HCT116 (cell line): ENCODE results near the gene P3H4. TPM values are rescaled to one million over a fixed set of nuclear protein-coding genes. Genes with fewer than 3 reads are reported as not detected.

ENCODE experiments used
- ATAC-seq: fragments of 200-7000 bp; cut with Tn5 transposase; 2 replicates; pipeline ENCODE4 v1.9.1; 2020; ENCODE audit warnings: mild to moderate bottlenecking, moderate library complexity
- BruUV-seq: library from RNA; stranded (reverse); fragments of 400-500 nt; replicated peaks from 2 replicates; lab custom pipeline; 2021; lab: Mats Ljungman, UMichigan
- CTCF ChIA-PET: fragments of 300-600 bp; sonication (Branson Sonifier 250); formaldehyde crosslinking; loops from one replicate; lab custom pipeline; 2021; ENCODE audit warnings: antibody characterized with exemption; lab: Charles Lee
- POLR2A ChIA-PET: fragments of 300-600, 350-600 bp; sonication (Branson Sonifier 250); formaldehyde crosslinking; loops from one replicate; lab custom pipeline; 2021; ENCODE audit warnings: antibody characterized with exemption; lab: Charles Lee
- RAD21 ChIA-PET, 2 experiments: fragments of 300-600 bp; sonication (Branson Sonifier 250); formaldehyde crosslinking; loops; one replicate each; lab custom pipeline; 2023; ENCODE audit warnings: low total read pairs in 2 of 2; ENCODE audit not compliant: uncharacterized antibody in 2 of 2, unreplicated experiment in 2 of 2, low non-redundant PET in 1 of 2; lab: Charles Lee
- DNase-seq: peaks from one replicate; pipeline ENCODE4 v3.0.0-alpha.2; 2010; ENCODE audit warnings: low read depth, low spot score
- H2AFZ ChIP-seq: fragments of 200-600 bp; shearing (Covaris generic), sonication (generic); 2 replicates; pipeline ENCODE4 v1.6.1; 2017; ENCODE audit warnings: low read depth, mixed run types, mixed read lengths, antibody characterized with exemption, low read length; ENCODE audit not compliant: poor library complexity, severe bottlenecking
- H3K27ac ChIP-seq: 2 replicates; pipeline ENCODE4 v1.5.1; 2012; ENCODE audit warnings: low read depth, low read length
- H3K27me3 ChIP-seq: fragments of 200-600 bp; sonication (generic); 2 replicates; pipeline ENCODE4 v1.6.1; 2016; ENCODE audit warnings: mixed run types, low read length, mixed read lengths; ENCODE audit not compliant: insufficient read depth
- H3K36me3 ChIP-seq, 2 experiments: fragments of 200-500 bp in 1 of 2; fragments of 200-600 bp in 1 of 2; sonication (Bioruptor generic) in 1 of 2; sonication (generic) in 1 of 2; 2 replicates each; pipeline versions ENCODE4 v1.5.1 to v1.6.1; 2014 to 2016; ENCODE audit warnings: low read length in 2 of 2, inconsistent platforms in 1 of 2, mixed read lengths in 1 of 2, mixed run types in 1 of 2; ENCODE audit not compliant: insufficient read depth in 2 of 2, control insufficient read depth in 1 of 2
- H3K4me1 ChIP-seq, 2 experiments: fragments of 200-600 bp in 1 of 2; sonication (generic) in 1 of 2; 2 replicates each; pipeline versions ENCODE4 v1.5.1 to v1.6.1; 2012 to 2017; ENCODE audit warnings: low read length in 2 of 2, inconsistent platforms in 1 of 2, mild to moderate bottlenecking in 1 of 2, mixed read lengths in 1 of 2, mixed run types in 1 of 2, moderate library complexity in 1 of 2; ENCODE audit not compliant: insufficient read depth in 2 of 2, control insufficient read depth in 1 of 2
- H3K4me2 ChIP-seq: fragments of 200-600 bp; sonication (generic); 2 replicates; pipeline ENCODE4 v1.6.1; 2017; ENCODE audit warnings: mixed run types, low read length, mixed read lengths
- H3K4me3 ChIP-seq, 2 experiments: fragments of 200-600 bp in 1 of 2; sonication (generic) in 1 of 2; replicated peaks in 1 of 2; 2 replicates each; pipeline ENCODE4 v1.5.1; 2011 to 2016; ENCODE audit warnings: low read length in 2 of 2, control low read depth in 1 of 2, low read depth in 1 of 2, mild to moderate bottlenecking in 1 of 2, mixed read lengths in 1 of 2, mixed run types in 1 of 2
- H3K79me2 ChIP-seq: fragments of 200-600 bp; sonication (generic); 2 replicates; pipeline ENCODE4 v1.6.1; 2017; ENCODE audit warnings: mild to moderate bottlenecking, mixed run types, low read length, moderate library complexity, mixed read lengths; ENCODE audit not compliant: insufficient read depth
- H3K9ac ChIP-seq: fragments of 200-600 bp; sonication (generic); 2 replicates; pipeline ENCODE4 v1.6.1; 2016; ENCODE audit warnings: low read length, mixed read lengths
- H3K9me2 ChIP-seq: fragments of 200-600 bp; sonication (generic), shearing (Covaris generic); 2 replicates; pipeline ENCODE4 v1.6.1; 2017; ENCODE audit warnings: mixed run types, mild to moderate bottlenecking, moderate library complexity; ENCODE audit not compliant: insufficient read depth
- H3K9me3 ChIP-seq, 2 experiments: fragments of 200-500 bp in 1 of 2; fragments of 200-600 bp in 1 of 2; sonication (Bioruptor generic) in 1 of 2; sonication (generic) in 1 of 2; 2 replicates each; pipeline ENCODE4 v1.6.1; 2014 to 2017; ENCODE audit warnings: low read length in 2 of 2, mixed read lengths in 2 of 2, inconsistent platforms in 1 of 2, low read depth in 1 of 2, mild to moderate bottlenecking in 1 of 2, mixed run types in 1 of 2, moderate library complexity in 1 of 2; ENCODE audit not compliant: control insufficient read depth in 1 of 2, insufficient read depth in 1 of 2
- H4K20me1 ChIP-seq: fragments of 200-600 bp; sonication (generic), shearing (Covaris generic); 2 replicates; pipeline ENCODE4 v1.6.1; 2017; ENCODE audit warnings: mixed run types, mild to moderate bottlenecking, moderate library complexity; ENCODE audit not compliant: insufficient read depth
- ATF3 ChIP-seq: IDR thresholded peaks from 2 replicates; pipeline ENCODE4 v1.6.1; 2012
- CBX3 ChIP-seq: IDR thresholded peaks from 2 replicates; pipeline ENCODE4 v1.6.1; 2012; ENCODE audit warnings: low read depth
- ELF1 ChIP-seq: IDR thresholded peaks from 2 replicates; pipeline ENCODE4 v1.6.1; 2012; ENCODE audit warnings: low read depth, borderline replicate concordance
- MAX ChIP-seq: IDR thresholded peaks from 2 replicates; pipeline ENCODE4 v1.6.1; 2012
- RAD21 ChIP-seq: IDR thresholded peaks from 2 replicates; pipeline ENCODE4 v1.6.1; 2012; ENCODE audit warnings: low read depth, mild to moderate bottlenecking
- REST ChIP-seq: IDR thresholded peaks from 2 replicates; pipeline ENCODE4 v1.6.1; 2012; ENCODE audit warnings: low read depth
- SIN3A ChIP-seq: IDR thresholded peaks from 2 replicates; pipeline ENCODE4 v1.6.1; 2012; ENCODE audit warnings: low read depth
- SP1 ChIP-seq: IDR thresholded peaks from 2 replicates; pipeline ENCODE4 v1.6.1; 2012; ENCODE audit warnings: low read depth
- ZBTB33 ChIP-seq: IDR thresholded peaks from 2 replicates; pipeline ENCODE4 v1.6.1; 2011; ENCODE audit warnings: mild to moderate bottlenecking, low read length, moderate library complexity; ENCODE audit not compliant: insufficient replicate concordance; ENCODE audit errors: extremely low read depth
- ZFX ChIP-seq: fragments of 450-650 bp; IDR thresholded peaks from 2 replicates; pipeline ENCODE4 v1.6.1; 2017
- intact Hi-C: fragments of 100-400 bp; cut with micrococcal nuclease; formaldehyde crosslinking; loops from 2 replicates; pipeline ENCODE4 v1.10.0; 2022
- total RNA-seq: library from RNA; stranded (reverse); gene quantifications from one replicate; pipeline ENCODE4 v1.2.1, GENCODE V29; 2021; ENCODE audit not compliant: unreplicated experiment

P3H4 gene
- total RNA-seq, 1 experiment from 2014 or later, result 23.4 TPM

- no peak for TF ChIP-seq ZBTB33
- no peak for TF ChIP-seq ELF1
- no peak for TF ChIP-seq CBX3
These were observed 25.3 kb downstream of the P3H4 start, which contains the start of gene JUP (continued) for GRCh38 chr17:41786227-41787020.

GRCh38 chr17:41785859-41786226 lies 25.9 kb downstream of the P3H4 start:
- peak overlapping the region; percentile 95 for H3K27ac ChIP-seq
- H3K36me3 ChIP-seq, result no peaks in the 10 kb centered on the region
- BruUV-seq, result no TSS peak
- ChIA-PET POLR2A (interaction anchor here (0.5 to 4.5 kb wide), 20 partner anchors 8 to 946 kb away, joined by 3 to 77 read pairs (median 5); partner anchors contain the start of genes FKBP10, ODAD4 and P3H4), CTCF (interaction anchor here (0.6 to 4.2 kb wide), 12 partner anchors 8 to 49 kb away, joined by 3 to 109 read pairs (median 5); partner anchors contain the start of gene P3H4), RAD21 (interaction anchor here (0.7 to 2.4 kb wide), 6 partner anchors 8 to 46 kb away, joined by 3 to 13 read pairs (median 7); no protein-coding TSS in a partner anchor)
- no peaks in the 10 kb centered on the region for H3K9me2 ChIP-seq
- intact Hi-C loops, result loop anchor here (1.0 to 2.0 kb wide), 2 partner anchors 13 to 14 kb away; no protein-coding TSS in a partner anchor
- ATAC-seq, result peak; percentile 25
- H3K9me3 ChIP-seq, result no peaks in the 10 kb centered on the region
- no peak overlapping the region for H2AFZ ChIP-seq
- TF ChIP-seq MAX (peak; percentile 41; the same call in 1 of the 2 replicates), ZFX (no peak), ATF3 (no peak), SP1 (0 out of 2 replicates have a peak, but pooled peaks have one; percentile 36), REST (no peak), RAD21 (peak; percentile 44; the same call in 1 of the 2 replicates), SIN3A (peak; percentile 41; the same call in 1 of the 2 replicates)
- peak overlapping the region; percentile 78 to 80 for H3K4me3 ChIP-seq
- no peaks in the 10 kb centered on the region for H4K20me1 ChIP-seq
- H3K9ac ChIP-seq, result peak overlapping the region; percentile 89
- peaks cover 33 to 59% of the 10 kb centered on the region in 2 experiments for H3K4me1 ChIP-seq
- no peaks in the 10 kb centered on the region for H3K27me3 ChIP-seq
- H3K4me2 ChIP-seq, result peak overlapping the region; percentile 98
- no peak for DNase-seq
- peaks cover 51% of the 10 kb centered on the region for H3K79me2 ChIP-seq
